ENCODE data around the gene AKR1C3.
"Not testable (repeated sequence)": the region's sequence is repeated elsewhere in the genome, so short reads cannot be mapped to it uniquely, and the experiment has no call there.

AKR1C3 gene

DNA sequence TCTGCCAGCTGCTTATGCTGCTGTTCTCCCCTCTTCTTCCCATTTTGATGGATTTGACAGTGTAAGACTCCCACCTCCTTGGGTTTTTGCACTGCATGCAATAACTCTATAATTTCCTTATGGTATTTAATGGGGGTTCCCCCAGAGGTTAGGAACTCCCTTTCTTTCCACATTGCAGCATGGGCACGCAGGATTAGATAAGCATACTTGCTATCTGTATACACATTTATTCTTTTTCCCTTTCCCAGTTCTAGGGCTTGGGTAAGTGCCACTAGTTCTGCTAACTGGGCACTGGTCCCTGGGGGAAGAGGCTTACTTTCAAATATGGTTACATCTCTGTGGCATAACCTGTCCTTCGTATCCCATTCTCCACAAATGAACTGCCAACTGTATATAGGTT lies 39.4 kb upstream of the AKR1C3 start:
- H3K4me1 ChIP-seq (ENCODE audit: control extremely low read depth in 1 of 4, control insufficient read depth in 4 of 4, insufficient read depth in 4 of 4, low read length in 3 of 4); H3K36me3 ChIP-seq (ENCODE audit: control insufficient read depth in 4 of 4, insufficient read depth in 4 of 4, low read length in 3 of 4); DNase-seq; H3K27me3 ChIP-seq (replicated peaks in 2 of 5; ENCODE audit: control insufficient read depth in 4 of 5, insufficient read depth in 5 of 5, low read length in 4 of 5); H3K9me3 ChIP-seq (ENCODE audit: control extremely low read depth in 1 of 5, control insufficient read depth in 4 of 5, insufficient read depth in 2 of 5, low read depth in 1 of 5, low read length in 4 of 5); H3K27ac ChIP-seq (ENCODE audit: insufficient read depth in 1 of 2, low read depth in 1 of 2, low read length in 2 of 2, poor library complexity in 1 of 2, severe bottlenecking in 2 of 2); POLR2A ChIA-PET; CTCF ChIA-PET; H3K4me3 ChIP-seq (ENCODE audit: control insufficient read depth in 1 of 7, extremely low read depth in 1 of 7, insufficient read depth in 4 of 7, low read depth in 2 of 7, low read length in 6 of 7): not testable (repeated sequence)
- WGBS (ENCODE audit: insufficient coverage): 100% methylated on average over 1 of the region's 2 CpGs

- DNase-seq; H3K4me1 ChIP-seq (ENCODE audit: control extremely low read depth in 1 of 4, control insufficient read depth in 4 of 4, insufficient read depth in 4 of 4, low read length in 3 of 4); H3K36me3 ChIP-seq (ENCODE audit: control insufficient read depth in 4 of 4, insufficient read depth in 4 of 4, low read length in 3 of 4); H3K27ac ChIP-seq (ENCODE audit: insufficient read depth in 1 of 2, low read depth in 1 of 2, low read length in 2 of 2, poor library complexity in 1 of 2, severe bottlenecking in 2 of 2); H3K9me3 ChIP-seq (ENCODE audit: control extremely low read depth in 1 of 5, control insufficient read depth in 4 of 5, insufficient read depth in 2 of 5, low read depth in 1 of 5, low read length in 4 of 5); H3K4me3 ChIP-seq (ENCODE audit: control insufficient read depth in 1 of 7, extremely low read depth in 1 of 7, insufficient read depth in 4 of 7, low read depth in 2 of 7, low read length in 6 of 7); CTCF ChIA-PET; POLR2A ChIA-PET; H3K27me3 ChIP-seq (replicated peaks in 2 of 5; ENCODE audit: control insufficient read depth in 4 of 5, insufficient read depth in 5 of 5, low read length in 4 of 5): not testable (repeated sequence)
- WGBS (ENCODE audit: insufficient coverage): 88% methylated on average over 6 of the region's 8 CpGs
These were observed 34.9 kb upstream of the AKR1C3 start for GRCh38 chr10:5059267-5059666.

DNA sequence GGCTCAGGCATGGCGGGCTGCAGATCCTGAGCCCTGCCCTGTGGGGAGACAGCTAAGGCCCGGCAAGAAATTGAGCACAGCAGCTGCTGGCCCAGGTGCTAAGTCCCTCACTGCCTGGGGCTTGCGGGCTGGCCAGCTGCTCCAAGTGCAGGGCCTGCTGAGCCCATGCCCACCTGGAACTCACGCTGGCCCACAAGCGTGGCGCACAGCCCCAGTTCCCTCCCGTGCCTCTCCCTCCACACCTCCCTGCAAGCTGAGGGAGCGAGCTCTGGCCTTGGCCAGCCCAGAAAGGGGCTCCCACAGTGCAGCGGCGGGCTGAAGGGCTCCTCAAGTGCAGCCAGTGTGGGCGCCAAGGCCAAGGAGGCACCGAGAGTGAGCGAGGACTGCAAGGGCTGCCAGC lies 33.4 kb upstream of the AKR1C3 start:
- DNase-seq; H3K27me3 ChIP-seq (replicated peaks in 2 of 5; ENCODE audit: control insufficient read depth in 4 of 5, insufficient read depth in 5 of 5, low read length in 4 of 5); POLR2A ChIA-PET; H3K27ac ChIP-seq (ENCODE audit: insufficient read depth in 1 of 2, low read depth in 1 of 2, low read length in 2 of 2, poor library complexity in 1 of 2, severe bottlenecking in 2 of 2); CTCF ChIA-PET; H3K4me3 ChIP-seq (ENCODE audit: control insufficient read depth in 1 of 7, extremely low read depth in 1 of 7, insufficient read depth in 4 of 7, low read depth in 2 of 7, low read length in 6 of 7); H3K4me1 ChIP-seq (ENCODE audit: control extremely low read depth in 1 of 4, control insufficient read depth in 4 of 4, insufficient read depth in 4 of 4, low read length in 3 of 4); H3K36me3 ChIP-seq (ENCODE audit: control insufficient read depth in 4 of 4, insufficient read depth in 4 of 4, low read length in 3 of 4); H3K9me3 ChIP-seq (ENCODE audit: control extremely low read depth in 1 of 5, control insufficient read depth in 4 of 5, insufficient read depth in 2 of 5, low read depth in 1 of 5, low read length in 4 of 5): not testable (repeated sequence)
- WGBS (ENCODE audit: insufficient coverage): 92% methylated on average over 11 of the region's 13 CpGs

GRCh38 chr10:5064656-5065055 lies 29.6 kb upstream of the AKR1C3 start:
- WGBS (ENCODE audit: insufficient coverage): no CpG with 5 or more reads among the region's 1 CpG
- POLR2A ChIA-PET: no interaction called here
- CTCF ChIA-PET: no interaction called here
- Histone ChIP-seq H3K4me1 (ENCODE audit: control extremely low read depth in 1 of 4, control insufficient read depth in 4 of 4, insufficient read depth in 4 of 4, low read length in 3 of 4) (no peaks in the 10 kb centered on the region), H3K27me3 (replicated peaks in 2 of 5; ENCODE audit: control insufficient read depth in 4 of 5, insufficient read depth in 5 of 5, low read length in 4 of 5) (no peaks in the 10 kb centered on the region), H3K27ac (ENCODE audit: insufficient read depth in 1 of 2, low read depth in 1 of 2, low read length in 2 of 2, poor library complexity in 1 of 2, severe bottlenecking in 2 of 2) (no peak overlapping the region), H3K36me3 (ENCODE audit: control insufficient read depth in 4 of 4, insufficient read depth in 4 of 4, low read length in 3 of 4) (no peaks in the 10 kb centered on the region), H3K9me3 (ENCODE audit: control extremely low read depth in 1 of 5, control insufficient read depth in 4 of 5, insufficient read depth in 2 of 5, low read depth in 1 of 5, low read length in 4 of 5) (peaks cover 0 to 4% (median 0%) of the 10 kb centered on the region in 5 experiments), H3K4me3 (ENCODE audit: control insufficient read depth in 1 of 7, extremely low read depth in 1 of 7, insufficient read depth in 4 of 7, low read depth in 2 of 7, low read length in 6 of 7) (no peak overlapping the region)
- DNase-seq: no peak

DNA sequence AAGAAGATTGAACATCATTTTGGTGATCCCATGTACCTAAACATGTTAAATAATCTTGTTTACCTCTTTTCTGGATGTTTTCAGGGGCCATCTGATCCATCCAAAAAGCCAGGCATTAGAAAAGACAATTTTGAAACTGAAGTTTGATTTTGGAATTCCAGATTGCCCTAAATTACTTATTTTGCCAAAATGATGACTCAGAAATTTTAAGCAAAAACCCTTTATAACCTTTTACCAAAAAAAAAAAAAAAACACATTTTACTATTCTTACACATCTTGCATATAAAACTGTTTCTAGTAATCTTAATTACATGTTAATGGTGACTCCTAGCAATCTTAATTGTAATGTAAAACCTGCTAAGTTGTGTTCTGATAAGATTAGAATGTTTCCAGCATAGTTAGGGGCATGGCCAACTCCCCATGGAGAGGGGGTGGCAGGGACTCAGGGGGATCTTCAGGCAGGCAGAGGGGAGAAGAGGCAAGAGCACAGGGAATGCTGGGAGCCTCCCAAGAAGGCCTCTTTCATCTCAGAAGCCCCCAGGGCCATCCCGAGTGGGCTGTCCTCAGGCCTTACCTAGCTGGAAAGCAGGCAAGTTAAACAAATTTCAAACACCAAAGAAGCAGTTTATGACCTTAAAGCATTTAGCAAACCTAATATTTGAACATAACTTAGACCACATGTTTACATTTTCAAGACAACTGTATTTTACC lies 25.8 kb upstream of the AKR1C3 start:
- Histone ChIP-seq H3K36me3 (ENCODE audit: control insufficient read depth in 4 of 4, insufficient read depth in 4 of 4, low read length in 3 of 4) (no peaks in the 10 kb centered on the region), H3K9me3 (ENCODE audit: control extremely low read depth in 1 of 5, control insufficient read depth in 4 of 5, insufficient read depth in 2 of 5, low read depth in 1 of 5, low read length in 4 of 5) (peaks cover 0 to 9% (median 5%) of the 10 kb centered on the region in 5 experiments), H3K4me3 (ENCODE audit: control insufficient read depth in 1 of 7, extremely low read depth in 1 of 7, insufficient read depth in 4 of 7, low read depth in 2 of 7, low read length in 6 of 7) (no peak overlapping the region), H3K4me1 (ENCODE audit: control extremely low read depth in 1 of 4, control insufficient read depth in 4 of 4, insufficient read depth in 4 of 4, low read length in 3 of 4) (peaks cover 0 to 2% (median 0%) of the 10 kb centered on the region in 4 experiments), H3K27ac (ENCODE audit: insufficient read depth in 1 of 2, low read depth in 1 of 2, low read length in 2 of 2, poor library complexity in 1 of 2, severe bottlenecking in 2 of 2) (no peak overlapping the region), H3K27me3 (replicated peaks in 2 of 5; ENCODE audit: control insufficient read depth in 4 of 5, insufficient read depth in 5 of 5, low read length in 4 of 5) (no peaks in the 10 kb centered on the region)
- ChIA-PET POLR2A (no interaction called here), CTCF (no interaction called here)
- DNase-seq: no peak
- 100% methylated on average over 1 of the region's 1 CpG for WGBS (ENCODE audit: insufficient coverage)

DNA sequence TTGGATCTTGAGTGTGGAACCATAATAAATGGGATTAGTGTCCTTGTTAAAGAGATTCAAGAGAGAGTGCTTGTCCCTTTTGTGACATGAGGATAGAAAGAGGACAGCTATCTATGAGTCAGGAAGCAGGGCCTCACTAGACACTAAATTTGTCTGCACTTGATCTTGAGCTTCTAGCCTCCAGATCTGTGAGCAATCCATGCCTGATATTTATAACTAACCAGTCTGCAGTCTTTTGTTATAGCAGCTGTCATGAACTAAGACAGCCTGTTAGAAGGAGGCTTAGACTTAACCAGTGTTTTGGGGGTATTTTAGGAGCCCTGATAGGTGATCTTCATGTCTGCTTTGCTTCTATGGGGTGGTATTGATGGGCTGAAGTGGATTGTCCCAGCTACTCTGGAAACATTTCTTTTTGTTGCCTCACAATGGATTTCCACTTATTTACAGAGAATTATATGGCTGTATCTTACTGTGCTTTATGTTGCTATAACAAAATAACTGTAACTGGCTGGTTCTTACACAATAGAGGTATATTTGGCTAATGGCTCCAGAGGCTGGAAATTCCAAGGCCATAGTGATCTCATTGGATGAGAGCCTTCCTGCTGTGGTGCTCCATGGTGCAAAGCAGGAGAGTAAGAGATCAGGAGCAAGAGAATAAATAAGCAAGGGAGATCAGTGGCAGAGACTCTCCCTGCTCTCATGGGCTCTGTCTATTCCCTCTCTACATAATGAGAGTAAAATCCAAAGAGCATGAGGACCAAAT lies 23.4 kb upstream of the AKR1C3 start:
- Histone ChIP-seq H3K36me3 (ENCODE audit: control insufficient read depth in 4 of 4, insufficient read depth in 4 of 4, low read length in 3 of 4) (no peaks in the 10 kb centered on the region), H3K4me3 (ENCODE audit: control insufficient read depth in 1 of 7, extremely low read depth in 1 of 7, insufficient read depth in 4 of 7, low read depth in 2 of 7, low read length in 6 of 7) (no peak overlapping the region), H3K27ac (ENCODE audit: insufficient read depth in 1 of 2, low read depth in 1 of 2, low read length in 2 of 2, poor library complexity in 1 of 2, severe bottlenecking in 2 of 2) (peak overlapping the region in 1 of 2 experiments; percentile 59), H3K9me3 (ENCODE audit: control extremely low read depth in 1 of 5, control insufficient read depth in 4 of 5, insufficient read depth in 2 of 5, low read depth in 1 of 5, low read length in 4 of 5) (peaks cover 0 to 9% (median 5%) of the 10 kb centered on the region in 5 experiments), H3K27me3 (replicated peaks in 2 of 5; ENCODE audit: control insufficient read depth in 4 of 5, insufficient read depth in 5 of 5, low read length in 4 of 5) (no peaks in the 10 kb centered on the region), H3K4me1 (ENCODE audit: control extremely low read depth in 1 of 4, control insufficient read depth in 4 of 4, insufficient read depth in 4 of 4, low read length in 3 of 4) (peaks cover 0 to 2% (median 0%) of the 10 kb centered on the region in 4 experiments)
- ChIA-PET CTCF (no interaction called here), POLR2A (no interaction called here)
- DNase-seq: no peak

DNA sequence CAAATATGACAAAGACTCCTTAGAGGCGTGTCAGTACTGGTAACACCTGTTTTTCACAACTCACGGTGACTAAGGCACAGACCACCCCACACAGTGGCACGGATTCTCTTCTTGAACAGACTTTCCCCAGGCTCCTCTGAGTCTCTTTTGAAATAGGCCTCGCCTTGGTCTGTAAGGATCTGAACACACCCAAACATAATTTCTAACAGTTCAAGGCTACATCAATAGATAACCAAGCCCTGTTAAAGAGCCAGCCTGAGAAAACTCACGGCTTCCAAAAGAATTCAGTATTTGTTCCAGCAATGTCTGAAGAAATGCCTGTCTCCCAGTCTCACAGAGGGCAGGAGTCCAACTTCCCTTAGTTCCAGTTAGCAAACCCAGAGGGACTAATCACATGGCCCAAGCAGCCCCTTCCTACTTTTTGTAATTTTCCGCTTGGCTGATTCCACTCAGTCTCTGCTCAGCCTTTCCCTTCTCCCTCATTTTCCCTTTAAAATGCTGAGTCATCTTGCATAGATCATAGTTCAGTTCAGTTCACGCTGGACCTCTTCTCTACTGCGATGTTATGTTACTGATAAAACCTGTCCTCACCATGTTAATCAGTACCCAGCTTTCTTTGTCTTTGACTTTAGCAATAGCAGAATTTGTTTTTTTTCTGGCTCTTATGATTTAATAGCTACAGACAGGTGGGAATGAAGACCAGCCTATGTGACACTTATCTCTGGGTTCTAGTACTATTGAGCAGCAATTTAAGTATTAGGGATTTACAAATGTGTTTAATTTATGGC lies 22.6 kb upstream of the AKR1C3 start:
- Histone ChIP-seq H3K4me1 (ENCODE audit: control extremely low read depth in 1 of 4, control insufficient read depth in 4 of 4, insufficient read depth in 4 of 4, low read length in 3 of 4) (peaks cover 0 to 2% (median 0%) of the 10 kb centered on the region in 4 experiments), H3K27me3 (replicated peaks in 2 of 5; ENCODE audit: control insufficient read depth in 4 of 5, insufficient read depth in 5 of 5, low read length in 4 of 5) (no peaks in the 10 kb centered on the region), H3K9me3 (ENCODE audit: control extremely low read depth in 1 of 5, control insufficient read depth in 4 of 5, insufficient read depth in 2 of 5, low read depth in 1 of 5, low read length in 4 of 5) (peaks cover 0 to 9% (median 5%) of the 10 kb centered on the region in 5 experiments), H3K27ac (ENCODE audit: insufficient read depth in 1 of 2, low read depth in 1 of 2, low read length in 2 of 2, poor library complexity in 1 of 2, severe bottlenecking in 2 of 2) (peak overlapping the region in 1 of 2 experiments; percentile 59), H3K4me3 (ENCODE audit: control insufficient read depth in 1 of 7, extremely low read depth in 1 of 7, insufficient read depth in 4 of 7, low read depth in 2 of 7, low read length in 6 of 7) (no peak overlapping the region), H3K36me3 (ENCODE audit: control insufficient read depth in 4 of 4, insufficient read depth in 4 of 4, low read length in 3 of 4) (no peaks in the 10 kb centered on the region)
- WGBS (ENCODE audit: insufficient coverage): 84% methylated on average over 7 of the region's 8 CpGs
- POLR2A ChIA-PET: no interaction called here
- DNase-seq: peak in 2 of 3 donors; percentile 39 to 56
- CTCF ChIA-PET: no interaction called here
